ENCODE data around the gene TGFBR3. TPM values are rescaled to one million over a fixed set of nuclear protein-coding genes. Genes with fewer than 3 reads are reported as not detected.

TGFBR3 gene
- total RNA-seq, 1 donor from 2014 or later, result 0.60 TPM

DNA sequence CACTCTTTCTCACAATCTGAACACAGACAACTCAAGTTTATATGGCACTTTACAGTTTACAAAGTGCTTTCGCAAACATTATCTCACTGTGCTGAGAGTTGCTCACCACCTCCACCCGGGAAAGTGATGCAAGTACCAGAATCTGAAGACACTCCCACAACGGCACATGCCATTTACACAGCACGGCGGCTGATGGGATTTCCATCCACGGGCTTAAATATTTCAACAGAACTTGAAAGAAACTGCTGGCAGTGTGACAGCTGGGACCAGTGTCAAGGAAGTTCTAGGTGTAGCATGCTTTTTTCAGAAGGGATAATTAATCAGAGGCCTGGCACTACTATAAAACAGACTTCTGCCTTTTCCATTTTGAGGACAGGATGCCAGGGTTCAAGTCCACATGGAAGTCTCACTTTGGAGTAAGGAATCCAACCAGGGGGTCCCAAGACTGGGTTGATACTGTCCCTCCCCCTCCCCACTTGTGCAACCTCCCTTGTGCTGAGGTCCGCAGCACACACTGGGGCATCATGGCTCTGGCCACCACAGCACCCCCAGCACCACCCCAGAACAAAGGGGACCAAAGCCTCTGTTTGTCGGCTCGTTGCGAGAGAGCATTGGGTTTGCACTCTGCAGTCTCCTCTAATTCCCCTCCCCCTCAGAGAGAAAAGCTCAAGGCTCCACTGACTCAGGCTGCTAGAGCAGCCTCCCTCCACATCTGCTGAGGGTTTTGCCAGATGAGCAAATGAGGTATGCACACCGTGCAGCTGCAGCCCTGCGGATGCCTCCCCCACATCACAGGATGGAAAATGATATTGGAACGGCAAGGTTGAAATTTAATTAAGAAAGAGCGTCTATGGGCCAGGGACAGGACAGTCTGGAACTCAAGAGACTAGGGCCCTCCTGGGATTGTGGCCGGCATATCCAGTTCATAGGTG is 154.9 kb downstream of the TGFBR3 start:
- H3K36me3 Mint-ChIP-seq (ENCODE audit: low read depth), result no peaks in the 10 kb centered on the region
- no peaks in the 10 kb centered on the region for H3K9me3 Mint-ChIP-seq
- no peak for ATAC-seq (ENCODE audit: low read depth)
- intact Hi-C loops (cut with micrococcal nuclease), result no loop called here
- H3K27me3 Mint-ChIP-seq, result peaks cover 10% of the 10 kb centered on the region
- no peak for TF ChIP-seq CTCF (IDR thresholded peaks at IDR 0.05)
- POLR2A ChIA-PET, result no interaction called here
- H3K4me1 Mint-ChIP-seq, result peaks cover 7% of the 10 kb centered on the region
- no peak overlapping the region for H3K27ac Mint-ChIP-seq
- H3K4me3 Mint-ChIP-seq, result no peak overlapping the region
- no peak for DNase-seq
- CTCF ChIA-PET, result no interaction called here

DNA sequence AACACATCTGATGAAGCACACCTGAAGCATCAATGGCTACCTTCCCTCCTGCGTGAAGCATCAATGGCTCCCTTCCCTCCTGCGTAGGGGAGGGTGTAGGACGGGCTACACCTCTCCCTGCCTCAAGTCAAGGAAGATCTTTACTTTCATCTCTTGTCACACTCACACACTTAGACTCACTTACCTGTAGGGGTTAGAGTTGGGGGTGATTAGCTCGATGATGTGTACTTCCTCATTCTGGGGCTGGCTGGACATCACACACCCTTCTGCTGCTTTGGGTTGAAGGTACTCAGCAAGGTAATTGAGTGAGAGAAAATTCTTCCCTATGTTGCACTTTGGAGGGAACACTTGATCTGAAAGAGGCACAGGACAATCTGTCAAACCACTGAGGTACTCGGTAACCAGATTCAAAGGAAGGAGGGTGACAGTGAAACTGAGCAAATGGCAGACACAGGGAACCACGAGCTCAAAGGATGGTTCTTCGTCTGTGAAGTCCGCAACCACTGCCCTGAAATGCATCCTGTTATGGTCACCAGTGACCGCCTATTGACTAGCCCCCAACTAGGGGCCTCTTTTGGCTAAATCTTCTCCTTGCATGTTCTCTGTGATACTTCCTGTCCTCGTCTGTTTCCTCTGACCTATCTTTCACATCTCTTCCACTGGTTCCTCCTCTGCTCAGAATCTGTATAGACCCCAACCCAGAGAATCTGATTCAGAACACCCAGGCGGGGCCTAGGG is 156.2 kb downstream of the TGFBR3 start:
- no peak for ATAC-seq (ENCODE audit: low read depth)

GRCh38 chr1:91727763-91728162 is 158.2 kb downstream of the TGFBR3 start:
- peaks cover 5% of the 10 kb centered on the region for H3K27me3 Mint-ChIP-seq
- no peaks in the 10 kb centered on the region for H3K9me3 Mint-ChIP-seq
- H3K27ac Mint-ChIP-seq, result no peak overlapping the region
- no peak for TF ChIP-seq CTCF (IDR thresholded peaks at IDR 0.05)
- H3K36me3 Mint-ChIP-seq (ENCODE audit: low read depth), result no peaks in the 10 kb centered on the region
- H3K4me3 Mint-ChIP-seq, result no peak overlapping the region
- ATAC-seq (ENCODE audit: low read depth) (no peak), DNase-seq (no peak)
- ChIA-PET POLR2A (no interaction called here), CTCF (no interaction called here)
- intact Hi-C loops (cut with micrococcal nuclease), result no loop called here
- peaks cover 7% of the 10 kb centered on the region for H3K4me1 Mint-ChIP-seq

More for the DNA sequence above, 156.2 kb downstream of the TGFBR3 start:
- H3K36me3 Mint-ChIP-seq (ENCODE audit: low read depth), result no peaks in the 10 kb centered on the region
- peaks cover 7% of the 10 kb centered on the region for H3K4me1 Mint-ChIP-seq
- no peaks in the 10 kb centered on the region for H3K9me3 Mint-ChIP-seq
- H3K27me3 Mint-ChIP-seq, result peaks cover 10% of the 10 kb centered on the region
- intact Hi-C loops (cut with micrococcal nuclease), result no loop called here
- CTCF ChIA-PET, result no interaction called here
- POLR2A ChIA-PET, result no interaction called here
- DNase-seq, result no peak
- no peak overlapping the region for H3K27ac Mint-ChIP-seq
- H3K4me3 Mint-ChIP-seq, result no peak overlapping the region
- no peak for TF ChIP-seq CTCF (IDR thresholded peaks at IDR 0.05)

DNA sequence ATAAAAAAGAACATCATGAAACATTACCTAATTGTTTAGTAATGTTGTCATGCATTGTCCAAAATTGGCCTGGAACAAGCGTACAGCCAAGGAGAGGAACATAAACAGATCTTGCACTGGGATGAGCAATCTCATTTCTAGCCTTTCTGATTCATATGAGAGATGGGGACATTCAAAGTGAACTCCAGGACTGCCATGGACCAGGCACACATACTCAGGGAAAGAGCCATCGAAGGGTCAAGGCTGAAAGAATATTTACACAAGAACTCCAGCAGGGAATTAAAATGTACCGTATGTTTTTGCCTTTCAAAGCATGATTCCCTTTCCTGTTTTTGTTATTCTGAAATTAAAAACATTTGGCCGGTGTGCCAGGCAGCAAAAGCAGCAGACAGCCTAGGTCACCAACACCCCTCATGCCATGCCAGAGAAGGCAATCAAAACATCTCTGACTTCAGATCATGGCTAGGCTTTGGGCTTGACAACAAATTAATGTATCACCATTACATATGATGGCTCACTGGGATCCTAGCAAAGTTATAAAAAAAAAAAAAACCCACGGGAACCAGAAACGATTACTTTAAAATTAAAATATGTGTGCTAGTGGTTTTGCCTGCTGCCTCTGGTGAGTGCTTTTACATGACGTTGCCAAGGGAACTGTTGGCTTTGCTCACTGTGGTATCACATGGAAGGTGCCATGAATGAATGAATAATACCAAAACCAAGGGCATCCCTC is 159.8 kb downstream of the TGFBR3 start:
- ATAC-seq (ENCODE audit: low read depth) (no peak), DNase-seq (no peak)
- no peak for TF ChIP-seq CTCF (IDR thresholded peaks at IDR 0.05)
- intact Hi-C loops (cut with micrococcal nuclease), result no loop called here
- Mint-ChIP-seq H3K4me3 (no peak overlapping the region), H3K27ac (no peak overlapping the region), H3K27me3 (peaks cover 5% of the 10 kb centered on the region), H3K4me1 (no peaks in the 10 kb centered on the region), H3K9me3 (no peaks in the 10 kb centered on the region), H3K36me3 (ENCODE audit: low read depth) (no peaks in the 10 kb centered on the region)
- ChIA-PET CTCF (no interaction called here), POLR2A (no interaction called here)

DNA sequence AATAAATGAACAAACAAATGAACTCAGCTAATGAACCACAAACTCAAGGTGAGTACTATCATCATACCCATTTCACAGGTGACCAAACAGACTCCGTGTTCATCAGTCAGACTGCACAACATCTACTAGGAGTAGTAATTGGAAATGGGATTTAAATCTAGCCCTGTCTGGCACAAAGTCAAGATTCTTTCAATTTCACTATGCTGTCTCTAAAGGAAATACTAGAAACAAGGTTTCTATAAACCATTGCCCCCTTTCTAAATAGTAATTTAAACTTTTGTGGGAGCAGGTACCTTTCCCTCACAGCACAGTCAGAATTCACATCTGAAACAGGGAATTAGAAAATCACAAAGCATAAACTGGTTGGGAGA is 160.3 kb downstream of the TGFBR3 start:
- CTCF ChIA-PET, result no interaction called here
- POLR2A ChIA-PET, result no interaction called here
- no peak overlapping the region for H3K27ac Mint-ChIP-seq

More for the DNA sequence above, 160.3 kb downstream of the TGFBR3 start:
- Mint-ChIP-seq H3K4me1 (no peaks in the 10 kb centered on the region), H3K27me3 (peaks cover 4% of the 10 kb centered on the region), H3K9me3 (no peaks in the 10 kb centered on the region), H3K36me3 (ENCODE audit: low read depth) (no peaks in the 10 kb centered on the region), H3K4me3 (no peak overlapping the region)
- TF ChIP-seq CTCF (IDR thresholded peaks at IDR 0.05), result no peak
- intact Hi-C loops (cut with micrococcal nuclease), result no loop called here
- ATAC-seq (ENCODE audit: low read depth) (no peak), DNase-seq (no peak)

Measured in activated B cell treated with CpG ODN at 0.5 μM for 24 hours (primary cell).